HepG2 (cell line): Measurements from ENCODE around the gene PAXX. TPM values are rescaled to one million over a fixed set of nuclear protein-coding genes. Genes with fewer than 3 reads are reported as not detected.

Source experiments
- ATF7 ChIP-seq, 2 experiments: fragments of 450-650 bp in 1 of 2; sonication (generic) in 1 of 2; formaldehyde crosslinking in 1 of 2; IDR thresholded peaks; 2 replicates each; pipeline versions ENCODE4 v1.4.0 to v1.6.1; 2016 to 2020; ENCODE audit warnings: antibody characterized with exemption in 1 of 2, mild to moderate bottlenecking in 1 of 2, missing genetic modification reagents in 1 of 2
- CAMTA2 ChIP-seq: sonication (generic); formaldehyde crosslinking; IDR thresholded peaks from 2 replicates; pipeline ENCODE4 v1.4.0; 2020; ENCODE audit warnings: mild to moderate bottlenecking, missing genetic modification reagents, borderline replicate concordance
- FOXJ3 ChIP-seq: sonication (generic); formaldehyde crosslinking; IDR thresholded peaks from 2 replicates; pipeline ENCODE4 v1.4.0; 2020; ENCODE audit warnings: missing genetic modification reagents, mild to moderate bottlenecking, borderline replicate concordance
- GABPA ChIP-seq, 2 experiments: IDR thresholded peaks; 2 replicates each; pipeline ENCODE4 v1.6.1; 2011 to 2016; ENCODE audit warnings: low read depth in 2 of 2, low read length in 1 of 2, missing biosample characterization in 1 of 2, missing genetic modification characterization in 1 of 2
- MIER3 ChIP-seq: IDR thresholded peaks from 2 replicates; pipeline ENCODE4 v1.6.1; 2016; ENCODE audit warnings: missing compliant biosample characterization, borderline replicate concordance
- MYC ChIP-seq: sonication (generic); formaldehyde crosslinking; IDR thresholded peaks from 2 replicates; pipeline ENCODE4 v1.9.0; 2021; ENCODE audit warnings: missing genetic modification reagents, borderline replicate concordance
- MZF1 ChIP-seq: sonication (generic); formaldehyde crosslinking; IDR thresholded peaks from 2 replicates; pipeline ENCODE4 v1.8.1; 2023; ENCODE audit warnings: mild to moderate bottlenecking, missing genetic modification reagents, borderline replicate concordance
- REPIN1 ChIP-seq: sonication (generic); formaldehyde crosslinking; IDR thresholded peaks from 2 replicates; pipeline ENCODE4 v1.8.0; 2022; ENCODE audit warnings: missing genetic modification reagents, low read depth, mild to moderate bottlenecking, borderline replicate concordance
- SOX5 ChIP-seq: IDR thresholded peaks from 2 replicates; pipeline ENCODE4 v1.6.1; 2016; ENCODE audit warnings: borderline replicate concordance
- SP1 ChIP-seq, 2 experiments: fragments of 450-650 bp in 1 of 2; sonication (generic) in 1 of 2; formaldehyde crosslinking in 1 of 2; IDR thresholded peaks; 2 replicates each; pipeline versions ENCODE4 v1.4.0 to v1.6.1; 2016 to 2020; ENCODE audit warnings: missing genetic modification reagents in 1 of 2
- YEATS4 ChIP-seq: sonication (generic); formaldehyde crosslinking; IDR thresholded peaks from 2 replicates; pipeline ENCODE4 v1.4.0; 2020; ENCODE audit warnings: missing genetic modification reagents, borderline replicate concordance
- ZBTB42 ChIP-seq: sonication (generic); formaldehyde crosslinking; IDR thresholded peaks from 2 replicates; pipeline ENCODE4 v1.5.0; 2020; ENCODE audit warnings: mild to moderate bottlenecking, missing genetic modification reagents
- ZKSCAN5 ChIP-seq: sonication (generic); formaldehyde crosslinking; IDR thresholded peaks from 2 replicates; pipeline ENCODE4 v1.5.1; 2020; ENCODE audit warnings: mild to moderate bottlenecking, missing genetic modification reagents
- ZNF768 ChIP-seq: sonication (generic); formaldehyde crosslinking; IDR thresholded peaks from 2 replicates; pipeline ENCODE4 v1.4.0; 2020; ENCODE audit warnings: missing genetic modification reagents
- polyA plus RNA-seq, 8 experiments: library from polyadenylated mRNA; depleted of rRNA in 3 of 8; stranded (reverse) in 7 of 8; unstranded in 1 of 8; fragments of >200 nt; fragmentation: Illumina TruSeq in 4 of 8; extraction: Trizol in 4 of 8; gene quantifications; 2 replicates each; pipeline versions ENCODE4 v1.2.1 to v1.2.3, GENCODE V29; 2011 to 2016; ENCODE audit warnings: low read depth in 4 of 8, missing spikeins in 1 of 8, mixed read lengths in 1 of 8; ENCODE audit not compliant: insufficient read depth in 1 of 8
- total RNA-seq, 5 experiments: library from RNA; depleted of rRNA; stranded (reverse); fragments of >200 nt; fragmentation: Illumina TruSeq; extraction: Trizol; gene quantifications; 2 replicates each; pipeline ENCODE4 v1.2.3, GENCODE V29; 2016; ENCODE audit warnings: low read depth in 1 of 5
- TF ChIP-seq, protein P1 (sequence below): sonication (generic); formaldehyde crosslinking; IDR thresholded peaks from 2 replicates; pipeline ENCODE4 v1.4.0; 2020; ENCODE audit warnings: missing genetic modification reagents
- TF ChIP-seq, protein P2 (sequence below): conservative IDR thresholded peaks from 2 replicates; pipeline ENCODE4 v1.6.1; 2018; ENCODE audit warnings: missing genetic modification reagents
- TF ChIP-seq, protein P3 (sequence below): sonication (generic); formaldehyde crosslinking; IDR thresholded peaks from 2 replicates; pipeline ENCODE4 v1.5.0; 2020; ENCODE audit warnings: missing genetic modification reagents
- TF ChIP-seq, protein P4 (sequence below): sonication (generic); formaldehyde crosslinking; IDR thresholded peaks from 2 replicates; pipeline ENCODE4 v1.5.0; 2020; ENCODE audit warnings: mild to moderate bottlenecking, missing genetic modification reagents

The PAXX gene
- total and polyA plus RNA-seq, 2 of the 13 experiments (the other 11 are each of a cell fraction or from before 2014, with no cell fraction given) = 14.0 to 31.9 TPM

DNA sequence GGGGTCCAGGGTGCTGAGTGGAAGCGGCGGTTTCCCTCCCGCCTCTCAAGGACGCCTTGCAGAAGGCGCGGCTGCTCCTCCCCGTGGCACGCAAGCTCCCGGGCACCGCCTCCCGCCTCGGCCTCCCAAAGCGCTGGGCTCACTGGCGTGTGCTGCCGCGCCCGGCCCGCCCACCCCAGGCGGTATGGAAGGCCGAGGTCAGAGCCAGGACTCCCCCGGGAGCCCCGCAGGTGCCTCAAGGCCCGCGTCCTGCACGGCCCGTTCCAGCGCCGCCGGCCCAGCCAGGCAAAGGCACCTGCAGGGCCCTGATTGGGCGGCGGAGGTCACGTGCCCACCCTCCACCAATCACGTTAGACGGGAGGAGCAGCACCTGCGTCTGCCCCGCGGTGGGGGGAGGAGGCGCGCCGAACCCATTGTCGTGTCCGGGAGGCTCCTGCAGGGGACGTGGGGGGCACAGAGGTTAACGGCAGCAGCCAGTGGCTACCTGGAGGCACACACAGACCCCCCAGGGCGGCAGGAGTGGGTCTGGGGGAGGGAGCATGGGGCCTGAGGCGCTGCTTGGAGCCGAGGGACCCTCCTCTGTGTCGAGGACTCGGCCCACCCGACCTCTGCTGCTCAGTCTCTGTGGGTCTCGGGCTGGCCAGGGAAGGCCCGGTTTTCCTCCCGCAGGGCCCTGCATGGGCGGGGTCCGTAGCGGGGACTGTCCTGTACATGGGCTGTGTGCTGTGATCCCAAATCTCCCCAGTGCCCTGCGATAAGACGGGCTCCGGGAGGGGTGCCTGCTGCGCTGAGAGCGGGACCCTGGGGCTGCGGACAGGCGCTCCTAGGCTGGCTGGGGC, 42.2 kb upstream of the PAXX start (continued):
- TF ChIP-seq MZF1 (CRISPR knock-in tag) (no peak), GABPA (IDR thresholded peaks at IDR 0.05; ENCODE audit: low read depth, low read length) (no peak), GABPA (CRISPR knock-in tag; IDR thresholded peaks at IDR 0.05; ENCODE audit: low read depth) (no peak), YEATS4 (peak; percentile 37; the same call in 1 of the 2 replicates), ZNF768 (CRISPR knock-in tag) (peak; percentile 26; the same call in 1 of the 2 replicates), SOX5 (CRISPR knock-in tag) (peak; percentile 75), FOXJ3 (CRISPR knock-in tag) (no peak), ZKSCAN5 (no peak), SP1 (IDR thresholded peaks at IDR 0.05) (no peak), SP1 (CRISPR knock-in tag; IDR thresholded peaks at IDR 0.05) (peak; percentile 47; the same call in 1 of the 2 replicates), REPIN1 (CRISPR knock-in tag) (peak; percentile 54), MIER3 (CRISPR knock-in tag) (0 out of 2 replicates have a peak, but pooled peaks have one; percentile 75), ATF7 (IDR thresholded peaks at IDR 0.05) (no peak), ATF7 (CRISPR knock-in tag; IDR thresholded peaks at IDR 0.05) (no peak), CAMTA2 (peak; percentile 87; the same call in 1 of the 2 replicates), MYC (CRISPR knock-in tag) (peak; percentile 83), ZBTB42 (CRISPR knock-in tag) (peak; percentile 80; the same call in 1 of the 2 replicates)
- TF ChIP-seq, protein P1, sequence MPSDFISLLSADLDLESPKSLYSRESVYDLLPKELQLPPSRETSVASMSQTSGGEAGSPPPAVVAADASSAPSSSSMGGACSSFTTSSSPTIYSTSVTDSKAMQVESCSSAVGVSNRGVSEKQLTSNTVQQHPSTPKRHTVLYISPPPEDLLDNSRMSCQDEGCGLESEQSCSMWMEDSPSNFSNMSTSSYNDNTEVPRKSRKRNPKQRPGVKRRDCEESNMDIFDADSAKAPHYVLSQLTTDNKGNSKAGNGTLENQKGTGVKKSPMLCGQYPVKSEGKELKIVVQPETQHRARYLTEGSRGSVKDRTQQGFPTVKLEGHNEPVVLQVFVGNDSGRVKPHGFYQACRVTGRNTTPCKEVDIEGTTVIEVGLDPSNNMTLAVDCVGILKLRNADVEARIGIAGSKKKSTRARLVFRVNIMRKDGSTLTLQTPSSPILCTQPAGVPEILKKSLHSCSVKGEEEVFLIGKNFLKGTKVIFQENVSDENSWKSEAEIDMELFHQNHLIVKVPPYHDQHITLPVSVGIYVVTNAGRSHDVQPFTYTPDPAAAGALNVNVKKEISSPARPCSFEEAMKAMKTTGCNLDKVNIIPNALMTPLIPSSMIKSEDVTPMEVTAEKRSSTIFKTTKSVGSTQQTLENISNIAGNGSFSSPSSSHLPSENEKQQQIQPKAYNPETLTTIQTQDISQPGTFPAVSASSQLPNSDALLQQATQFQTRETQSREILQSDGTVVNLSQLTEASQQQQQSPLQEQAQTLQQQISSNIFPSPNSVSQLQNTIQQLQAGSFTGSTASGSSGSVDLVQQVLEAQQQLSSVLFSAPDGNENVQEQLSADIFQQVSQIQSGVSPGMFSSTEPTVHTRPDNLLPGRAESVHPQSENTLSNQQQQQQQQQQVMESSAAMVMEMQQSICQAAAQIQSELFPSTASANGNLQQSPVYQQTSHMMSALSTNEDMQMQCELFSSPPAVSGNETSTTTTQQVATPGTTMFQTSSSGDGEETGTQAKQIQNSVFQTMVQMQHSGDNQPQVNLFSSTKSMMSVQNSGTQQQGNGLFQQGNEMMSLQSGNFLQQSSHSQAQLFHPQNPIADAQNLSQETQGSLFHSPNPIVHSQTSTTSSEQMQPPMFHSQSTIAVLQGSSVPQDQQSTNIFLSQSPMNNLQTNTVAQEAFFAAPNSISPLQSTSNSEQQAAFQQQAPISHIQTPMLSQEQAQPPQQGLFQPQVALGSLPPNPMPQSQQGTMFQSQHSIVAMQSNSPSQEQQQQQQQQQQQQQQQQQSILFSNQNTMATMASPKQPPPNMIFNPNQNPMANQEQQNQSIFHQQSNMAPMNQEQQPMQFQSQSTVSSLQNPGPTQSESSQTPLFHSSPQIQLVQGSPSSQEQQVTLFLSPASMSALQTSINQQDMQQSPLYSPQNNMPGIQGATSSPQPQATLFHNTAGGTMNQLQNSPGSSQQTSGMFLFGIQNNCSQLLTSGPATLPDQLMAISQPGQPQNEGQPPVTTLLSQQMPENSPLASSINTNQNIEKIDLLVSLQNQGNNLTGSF (CRISPR knock-in tag) = peak; percentile 67; the same call in 1 of the 2 replicates
- TF ChIP-seq, protein P2, sequence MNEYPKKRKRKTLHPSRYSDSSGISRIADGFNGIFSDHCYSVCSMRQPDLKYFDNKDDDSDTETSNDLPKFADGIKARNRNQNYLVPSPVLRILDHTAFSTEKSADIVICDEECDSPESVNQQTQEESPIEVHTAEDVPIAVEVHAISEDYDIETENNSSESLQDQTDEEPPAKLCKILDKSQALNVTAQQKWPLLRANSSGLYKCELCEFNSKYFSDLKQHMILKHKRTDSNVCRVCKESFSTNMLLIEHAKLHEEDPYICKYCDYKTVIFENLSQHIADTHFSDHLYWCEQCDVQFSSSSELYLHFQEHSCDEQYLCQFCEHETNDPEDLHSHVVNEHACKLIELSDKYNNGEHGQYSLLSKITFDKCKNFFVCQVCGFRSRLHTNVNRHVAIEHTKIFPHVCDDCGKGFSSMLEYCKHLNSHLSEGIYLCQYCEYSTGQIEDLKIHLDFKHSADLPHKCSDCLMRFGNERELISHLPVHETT (CRISPR knock-in tag) = peak; percentile 70
- TF ChIP-seq, protein P3, sequence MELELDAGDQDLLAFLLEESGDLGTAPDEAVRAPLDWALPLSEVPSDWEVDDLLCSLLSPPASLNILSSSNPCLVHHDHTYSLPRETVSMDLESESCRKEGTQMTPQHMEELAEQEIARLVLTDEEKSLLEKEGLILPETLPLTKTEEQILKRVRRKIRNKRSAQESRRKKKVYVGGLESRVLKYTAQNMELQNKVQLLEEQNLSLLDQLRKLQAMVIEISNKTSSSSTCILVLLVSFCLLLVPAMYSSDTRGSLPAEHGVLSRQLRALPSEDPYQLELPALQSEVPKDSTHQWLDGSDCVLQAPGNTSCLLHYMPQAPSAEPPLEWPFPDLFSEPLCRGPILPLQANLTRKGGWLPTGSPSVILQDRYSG (CRISPR knock-in tag) = 0 out of 2 replicates have a peak, but pooled peaks have one; percentile 64
- TF ChIP-seq, protein P4, sequence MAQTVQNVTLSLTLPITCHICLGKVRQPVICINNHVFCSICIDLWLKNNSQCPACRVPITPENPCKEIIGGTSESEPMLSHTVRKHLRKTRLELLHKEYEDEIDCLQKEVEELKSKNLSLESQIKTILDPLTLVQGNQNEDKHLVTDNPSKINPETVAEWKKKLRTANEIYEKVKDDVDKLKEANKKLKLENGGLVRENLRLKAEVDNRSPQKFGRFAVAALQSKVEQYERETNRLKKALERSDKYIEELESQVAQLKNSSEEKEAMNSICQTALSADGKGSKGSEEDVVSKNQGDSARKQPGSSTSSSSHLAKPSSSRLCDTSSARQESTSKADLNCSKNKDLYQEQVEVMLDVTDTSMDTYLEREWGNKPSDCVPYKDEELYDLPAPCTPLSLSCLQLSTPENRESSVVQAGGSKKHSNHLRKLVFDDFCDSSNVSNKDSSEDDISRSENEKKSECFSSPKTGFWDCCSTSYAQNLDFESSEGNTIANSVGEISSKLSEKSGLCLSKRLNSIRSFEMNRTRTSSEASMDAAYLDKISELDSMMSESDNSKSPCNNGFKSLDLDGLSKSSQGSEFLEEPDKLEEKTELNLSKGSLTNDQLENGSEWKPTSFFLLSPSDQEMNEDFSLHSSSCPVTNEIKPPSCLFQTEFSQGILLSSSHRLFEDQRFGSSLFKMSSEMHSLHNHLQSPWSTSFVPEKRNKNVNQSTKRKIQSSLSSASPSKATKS (CRISPR knock-in tag) = no peak
